ENCODE data around the gene MME. TPM values are rescaled to one million over a fixed set of nuclear protein-coding genes. Genes with fewer than 3 reads are reported as not detected.

MME gene
- total and polyA plus RNA-seq, 2 of the 8 experiments (the other 6 are each of a cell fraction or from before 2014, with no cell fraction given): 5.0 to 39.6 TPM

DNA sequence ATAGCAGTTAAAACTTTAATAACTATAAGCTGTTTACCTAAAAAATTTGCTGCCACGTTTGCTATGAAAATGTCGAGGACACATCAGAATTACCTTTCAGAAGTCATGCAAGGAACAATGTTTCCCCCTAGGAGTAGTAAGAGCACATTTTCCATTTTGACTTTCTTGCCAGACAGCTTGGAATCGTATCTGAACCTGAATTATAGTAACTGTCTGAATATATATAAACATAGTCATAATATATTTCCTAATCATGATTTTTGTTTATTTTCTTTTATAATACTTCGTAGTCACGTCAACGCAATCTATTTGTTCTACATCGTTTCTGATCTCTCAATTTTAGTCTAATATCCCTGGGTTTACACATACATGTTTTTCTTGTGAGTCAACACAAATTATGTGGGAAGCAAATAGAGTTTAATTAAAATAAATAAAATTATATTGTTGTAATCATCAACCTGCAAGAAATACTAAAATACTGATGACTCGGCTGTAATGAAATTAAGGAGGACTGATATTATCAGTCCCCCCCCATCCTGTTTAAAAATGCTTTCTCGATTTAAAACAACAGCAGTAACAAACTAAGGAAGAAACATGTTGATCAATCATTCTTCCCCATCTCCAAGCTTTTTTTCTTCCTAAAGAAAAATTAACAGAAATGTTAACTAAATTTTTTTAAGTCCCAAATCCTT, 78.4 kb downstream of the MME start:
- Histone ChIP-seq H3K56ac (replicated peaks; ENCODE audit: insufficient read length, low read depth, low read length) (no peak overlapping the region), H4K91ac (replicated peaks; ENCODE audit: insufficient read length, low read length) (no peak overlapping the region), H2AFZ (ENCODE audit: low read length) (no peak overlapping the region), H3K4me2 (ENCODE audit: insufficient read depth in 1 of 2, low read depth in 2 of 2, low read length in 2 of 2) (no peak overlapping the region), H3K79me2 (ENCODE audit: control insufficient read depth in 1 of 2, insufficient read depth in 2 of 2, low read length in 2 of 2) (no peaks in the 10 kb centered on the region), H3K9me3 (ENCODE audit: insufficient read depth in 2 of 2, low read depth in 1 of 2, low read length in 1 of 2) (no peaks in the 10 kb centered on the region), H2BK15ac (ENCODE audit: low read length) (no peak overlapping the region), H3K23me2 (ENCODE audit: low read depth, low read length) (no peaks in the 10 kb centered on the region), H3K79me1 (ENCODE audit: low read depth, low read length) (no peaks in the 10 kb centered on the region), H3K36me3 (ENCODE audit: control insufficient read depth in 2 of 4, insufficient read depth in 4 of 4, low read length in 3 of 4) (no peaks in the 10 kb centered on the region), H2BK5ac (ENCODE audit: low read depth, low read length) (no peak overlapping the region), H2BK12ac (ENCODE audit: low read depth, low read length) (no peak overlapping the region), H3K4ac (replicated peaks; ENCODE audit: insufficient read length, low read depth, low read length) (no peak overlapping the region), H3K23ac (ENCODE audit: insufficient read length) (no peak overlapping the region), H4K8ac (ENCODE audit: extremely low read depth, insufficient read depth, low read length) (no peak overlapping the region), H2BK120ac (replicated peaks; ENCODE audit: low read depth, low read length) (no peak overlapping the region), H4K5ac (ENCODE audit: insufficient read length, low read depth, low read length) (no peak overlapping the region), H3K14ac (ENCODE audit: insufficient read length) (no peak overlapping the region), H3K4me3 (ENCODE audit: extremely low read depth in 1 of 4, insufficient read depth in 2 of 4, low read depth in 3 of 4, low read length in 4 of 4) (no peak overlapping the region), H2BK20ac (ENCODE audit: low read length) (no peak overlapping the region), H2AK5ac (ENCODE audit: low read depth, low read length) (no peak overlapping the region), H4K20me1 (replicated peaks in 1 of 2; ENCODE audit: control insufficient read depth in 1 of 2, insufficient read depth in 2 of 2, low read length in 2 of 2) (no peaks in the 10 kb centered on the region), H3K27ac (ENCODE audit: low read depth, low read length) (no peak overlapping the region), H3K27me3 (replicated peaks in 1 of 4; ENCODE audit: control insufficient read depth in 3 of 4, extremely low read depth in 1 of 4, insufficient read depth in 3 of 4, low read length in 3 of 4) (peaks cover 0 to 1% (median 0%) of the 10 kb centered on the region in 4 experiments; a peak in 1 of 7 replicates), H3K18ac (ENCODE audit: extremely low read depth, low read length) (no peak overlapping the region), H3K4me1 (replicated peaks in 1 of 4; ENCODE audit: control insufficient read depth in 3 of 4, insufficient read depth in 4 of 4, low read length in 3 of 4) (no peaks in the 10 kb centered on the region), H3K9ac (replicated peaks in 1 of 4; ENCODE audit: extremely low read depth in 1 of 4, low read depth in 3 of 4, low read length in 3 of 4) (no peak overlapping the region)
- FAIRE-seq: no peak
- ChIA-PET POLR2A (ENCODE audit: partially characterized antibody) (no interaction called here), CTCF (ENCODE audit: partially characterized antibody) (interaction anchor here (1.0 kb wide), 1 partner anchor 165 kb away, joined by 5 read pairs; no protein-coding TSS in a partner anchor)
- WGBS, 2 experiments (ENCODE audit: extremely low coverage in 1 of 2, insufficient coverage in 1 of 2, insufficient read length in 1 of 2, insufficient replicate concordance in 2 of 2, low coverage in 1 of 2, low lambda C conversion rate in 2 of 2, missing lambda C conversion rate in 1 of 2): 93% methylated on average over 9 of the region's 9 CpGs; no CpG with 5 or more reads in 1 of the 2 experiments
- DNase-seq (ENCODE audit: low read depth in 1 of 2, low spot score in 2 of 2): no peak
- TF ChIP-seq FOSL1 (IDR thresholded peaks at IDR 0.05; ENCODE audit: insufficient read depth, low read depth, low read length): no peak
- peak; percentile 47; the same call in 1 of the 2 replicates for TF ChIP-seq MAFK (IDR thresholded peaks at IDR 0.05; ENCODE audit: low read depth, low read length)
- TF ChIP-seq CTBP2 (IDR thresholded peaks at IDR 0.05; ENCODE audit: borderline replicate concordance, insufficient read depth, insufficient read length, low read length): no peak

All from H1 (cell line).